Testis (tissue), 3 donors: Measurements from ENCODE around the gene LRRC19. TPM values are rescaled to one million over a fixed set of nuclear protein-coding genes. Genes with fewer than 3 reads are reported as not detected.

Source experiments
- DNase-seq: peaks from one replicate; pipeline ENCODE4 v3.0.0-alpha.2; 2019
- H3K27ac ChIP-seq, 2 donors: fragments of 200-600 bp; sonication (generic); one replicate each; pipeline ENCODE4 v1.5.1; 2019
- H3K27me3 ChIP-seq: fragments of 200-600 bp; sonication (generic); one replicate; pipeline ENCODE4 v1.5.1; 2019
- H3K36me3 ChIP-seq: fragments of 200-600 bp; sonication (generic); one replicate; pipeline ENCODE4 v1.5.1; 2017; ENCODE audit warnings: low read depth; ENCODE audit errors: missing control alignments
- H3K4me1 ChIP-seq: fragments of 200-600 bp; sonication (generic); one replicate; pipeline ENCODE4 v1.5.1; 2019
- H3K4me3 ChIP-seq, 2 donors: fragments of 200-600 bp; sonication (generic); one replicate each; pipeline ENCODE4 v1.5.1; 2017 to 2019
- H3K9me3 ChIP-seq: fragments of 200-600 bp; sonication (generic); one replicate; pipeline ENCODE4 v1.5.1; 2017
- POLR2A ChIP-seq: fragments of 450-650 bp; IDR thresholded peaks from one replicate; pipeline ENCODE4 v1.6.1; 2017; ENCODE audit warnings: antibody characterized with exemption, mild to moderate bottlenecking, moderate library complexity
- WGBS, 2 donors: methylation state at CpG; one replicate each; pipeline ENCODE4 v1.1.5; 2018; 5-methylcytosine and 5-hydroxymethylcytosine counted together
- intact Hi-C: fragments of 100-400 bp; cut with DNase I; formaldehyde crosslinking; loops from one replicate; pipeline ENCODE4 v1.15.1; 2023; ENCODE audit warnings: low total_unique reads
- polyA plus RNA-seq: library from polyadenylated mRNA; stranded (reverse); fragments of 350-450 nt; fragmentation: Illumina TruSeq; extraction: RNeasy Lipid Tissue Mini Kit (QIAGEN cat#74804); gene quantifications from one replicate; pipeline ENCODE4 v1.2.3, GENCODE V29; 2014; ENCODE audit warnings: low read depth, low replicate concordance; ENCODE audit not compliant: insufficient read depth
- total RNA-seq, 2 donors: library from RNA; depleted of rRNA; stranded (reverse); fragments of >200 nt; gene quantifications; one replicate each; pipeline ENCODE4 v1.2.3, GENCODE V29; 2016
- TF ChIP-seq, protein P1 (sequence below), 3 experiments: fragments of 450-650 bp in 2 of 3; fragments of 200-600 bp in 1 of 3; sonication (generic) in 1 of 3; IDR thresholded peaks; one replicate each; pipeline ENCODE4 v1.5.1; 2016 to 2019; ENCODE audit warnings: antibody characterized with exemption in 3 of 3, mild to moderate bottlenecking in 2 of 3, moderate library complexity in 1 of 3

Gene LRRC19
- total and polyA plus RNA-seq, 3 donors from 2014 or later, result 0.08 to 0.38 TPM; not detected in 1

DNA sequence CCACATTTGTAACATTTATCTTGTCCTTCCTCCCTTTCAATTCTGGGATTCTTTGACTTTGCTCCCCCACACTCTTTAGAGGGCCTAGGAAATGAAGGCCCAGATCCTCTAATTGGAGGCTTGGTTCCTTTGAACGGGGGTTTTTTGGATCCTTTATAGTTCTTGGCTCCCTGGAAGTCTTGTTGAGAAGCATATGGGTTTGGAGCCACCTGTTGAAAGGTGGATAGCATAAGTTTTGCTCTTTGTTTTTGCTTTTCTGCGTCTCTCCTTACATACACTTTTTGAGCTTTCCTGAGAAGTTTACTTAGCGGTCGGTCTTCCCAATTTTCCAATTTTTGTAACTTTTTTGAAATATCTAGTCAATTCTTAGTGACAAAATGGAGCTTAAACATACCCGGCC is 31.5 kb downstream of the LRRC19 start:
- TF ChIP-seq, protein P1, sequence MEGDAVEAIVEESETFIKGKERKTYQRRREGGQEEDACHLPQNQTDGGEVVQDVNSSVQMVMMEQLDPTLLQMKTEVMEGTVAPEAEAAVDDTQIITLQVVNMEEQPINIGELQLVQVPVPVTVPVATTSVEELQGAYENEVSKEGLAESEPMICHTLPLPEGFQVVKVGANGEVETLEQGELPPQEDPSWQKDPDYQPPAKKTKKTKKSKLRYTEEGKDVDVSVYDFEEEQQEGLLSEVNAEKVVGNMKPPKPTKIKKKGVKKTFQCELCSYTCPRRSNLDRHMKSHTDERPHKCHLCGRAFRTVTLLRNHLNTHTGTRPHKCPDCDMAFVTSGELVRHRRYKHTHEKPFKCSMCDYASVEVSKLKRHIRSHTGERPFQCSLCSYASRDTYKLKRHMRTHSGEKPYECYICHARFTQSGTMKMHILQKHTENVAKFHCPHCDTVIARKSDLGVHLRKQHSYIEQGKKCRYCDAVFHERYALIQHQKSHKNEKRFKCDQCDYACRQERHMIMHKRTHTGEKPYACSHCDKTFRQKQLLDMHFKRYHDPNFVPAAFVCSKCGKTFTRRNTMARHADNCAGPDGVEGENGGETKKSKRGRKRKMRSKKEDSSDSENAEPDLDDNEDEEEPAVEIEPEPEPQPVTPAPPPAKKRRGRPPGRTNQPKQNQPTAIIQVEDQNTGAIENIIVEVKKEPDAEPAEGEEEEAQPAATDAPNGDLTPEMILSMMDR (IDR thresholded peaks at IDR 0.05), result no peak
- TF ChIP-seq POLR2A, result no peak
- Histone ChIP-seq H3K4me3 (no peak overlapping the region), H3K9me3 (no peaks in the 10 kb centered on the region), H3K27ac (no peak overlapping the region), H3K4me1 (no peaks in the 10 kb centered on the region), H3K27me3 (no peaks in the 10 kb centered on the region), H3K36me3 (no peaks in the 10 kb centered on the region)
- 77 to 95% methylated on average over 5 of the region's 5 CpGs for whole genome bisulfite sequencing, 2 donors
- DNase-seq, result no peak
- intact Hi-C loops, result no loop called here

DNA sequence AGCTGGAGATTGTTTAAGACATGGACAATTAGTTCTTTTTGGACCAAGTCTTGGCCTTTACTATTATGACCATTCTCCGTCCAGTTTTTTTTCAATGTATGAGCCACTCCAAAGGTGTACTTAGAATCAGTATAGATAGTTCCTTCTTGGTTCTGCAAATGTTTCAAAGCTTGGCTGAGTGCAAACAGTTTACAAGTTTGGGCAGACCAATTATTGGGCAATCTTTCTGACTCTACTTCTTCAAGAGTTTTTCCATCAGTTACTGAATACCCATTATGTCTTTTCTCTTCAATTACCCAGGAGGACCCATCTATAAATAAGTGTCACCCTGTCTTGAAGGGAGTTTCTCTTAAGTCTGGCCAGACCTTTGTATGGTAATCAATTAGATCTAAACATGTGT is 33.8 kb downstream of the LRRC19 start:
- Histone ChIP-seq H3K4me1 (no peaks in the 10 kb centered on the region), H3K4me3 (no peak overlapping the region), H3K27ac (no peak overlapping the region), H3K36me3 (no peaks in the 10 kb centered on the region), H3K27me3 (no peaks in the 10 kb centered on the region), H3K9me3 (no peaks in the 10 kb centered on the region)
- no peak for TF ChIP-seq POLR2A
- TF ChIP-seq, protein P1 (IDR thresholded peaks at IDR 0.05), result no peak
- intact Hi-C loops, result no loop called here
- WGBS, 2 donors, result 94 to 95% methylated on average over 1 of the region's 1 CpG
- DNase-seq, result no peak

DNA sequence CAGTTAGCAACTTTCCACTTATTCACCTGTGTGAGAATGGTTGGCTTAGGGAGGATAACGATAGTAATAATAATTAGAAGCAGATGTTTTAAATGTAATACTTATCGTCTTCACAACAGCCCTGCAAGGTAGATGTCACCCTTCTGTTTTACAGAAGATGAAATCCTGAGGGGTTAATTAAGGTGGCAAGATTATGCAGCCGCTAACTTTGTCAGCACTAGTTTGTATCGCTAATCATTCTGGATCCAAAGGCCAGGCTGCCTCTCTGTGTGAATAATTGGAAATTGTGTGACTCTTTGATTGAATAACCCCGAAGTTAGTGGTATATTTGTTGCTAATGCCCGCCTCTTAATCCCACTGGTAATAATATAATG is 48.6 kb downstream of the LRRC19 start:
- intact Hi-C loops, result loop anchor here (5.0 kb wide), 1 partner anchor 65 kb away; the partner anchor contains the start of gene CAAP1
- H3K27ac ChIP-seq, result peak overlapping the region; percentile 80 to 92
- no peaks in the 10 kb centered on the region for H3K9me3 ChIP-seq
- H3K4me1 ChIP-seq, result peaks cover 11% of the 10 kb centered on the region
- H3K27me3 ChIP-seq, result no peaks in the 10 kb centered on the region
- TF ChIP-seq, protein P1 (IDR thresholded peaks at IDR 0.05), result no peak
- TF ChIP-seq POLR2A, result no peak
- no peaks in the 10 kb centered on the region for H3K36me3 ChIP-seq
- H3K4me3 ChIP-seq, result peak overlapping the region; percentile 66 to 67
- no peak for DNase-seq
- 10 to 14% methylated on average over 6 of the region's 6 CpGs for WGBS, 2 donors

DNA sequence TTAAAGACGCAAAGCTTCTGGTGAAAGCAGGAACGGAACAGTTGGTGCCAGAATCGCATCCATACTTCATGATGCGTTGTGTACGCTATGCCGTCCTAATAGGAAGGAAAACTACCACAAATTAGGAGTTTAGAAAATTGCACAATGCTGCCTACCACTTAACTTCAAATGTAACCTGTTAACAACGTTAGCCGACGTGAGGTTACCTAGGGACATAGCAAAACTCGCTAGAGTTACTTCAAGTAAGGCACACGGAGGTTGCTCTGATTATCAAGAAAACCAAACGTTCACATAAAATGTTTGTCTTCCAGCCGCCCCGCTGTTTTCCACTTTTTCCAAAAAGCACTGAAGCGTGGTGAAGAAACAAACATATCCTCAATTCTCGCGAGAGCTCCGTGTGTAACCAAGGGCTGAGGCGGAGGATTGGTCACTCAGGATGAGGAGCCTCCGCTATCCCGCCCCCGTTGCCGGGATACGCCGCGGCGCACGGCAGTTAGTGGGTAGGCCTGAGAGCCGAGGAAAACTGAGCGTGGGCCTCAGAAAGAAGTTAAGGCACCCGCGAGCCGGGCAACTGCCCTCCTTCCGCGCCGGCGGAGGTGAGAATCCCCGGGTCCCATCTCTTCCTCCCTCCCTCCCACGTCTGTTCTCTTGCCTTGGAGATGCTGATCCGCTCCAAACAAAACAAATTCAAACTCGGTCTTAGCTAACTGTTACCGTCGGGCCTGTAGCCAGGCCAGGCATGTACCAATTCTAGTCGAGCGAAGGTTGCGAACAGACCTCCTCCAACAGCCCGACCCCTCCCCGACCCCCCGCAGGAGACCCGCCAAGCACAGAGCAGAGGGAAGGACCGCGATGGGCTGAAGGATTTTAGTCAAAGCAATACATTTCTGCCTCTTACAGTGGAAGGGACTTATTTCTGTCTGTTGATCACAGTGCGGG is 49.3 kb downstream of the LRRC19 start, which contains the start of gene IFT74:
TSS of gene IFT74 (plus strand) at position 492 of the 939 bp plus-strand sequence. CDS start 5,556 bp downstream, outside the sequence.
- DNase-seq, result peak; percentile 99
- Histone ChIP-seq H3K9me3 (no peaks in the 10 kb centered on the region), H3K4me3 (peak within 1 kb of the TSS; percentile 66 to 67), H3K27me3 (no peaks in the 10 kb centered on the region), H3K36me3 (no peaks in the 10 kb centered on the region), H3K27ac (peak within 1 kb of the TSS; percentile 80 to 92), H3K4me1 (peaks cover 11% of the 10 kb centered on the region)
- TF ChIP-seq, protein P1 (IDR thresholded peaks at IDR 0.05), result no peak
- no peak for TF ChIP-seq POLR2A
- 0 to 1% methylated on average over 53 of the region's 53 CpGs for WGBS, 2 donors
- intact Hi-C loops, result loop anchor here (5.0 kb wide), 1 partner anchor 64 kb away; the partner anchor contains the start of gene CAAP1
